Activated CD8-positive, alpha-beta T cell treated with anti-CD3 and anti-CD28 coated beads, Interleukin-2, amount 10 ng/mL, durations not matched to agents 7 days and 5 days (primary cell): ENCODE measurements around the gene FERD3L. TPM values are rescaled to one million over a fixed set of nuclear protein-coding genes. Genes with fewer than 3 reads are reported as not detected.

ENCODE experiments used
- ATAC-seq: fragments of 150-1000 bp; cut with Tn5 transposase; one replicate; pipeline ENCODE4 v1.10.0; 2021; ENCODE audit warnings: moderate library complexity
- CTCF ChIA-PET: fragments of 350-600 bp; sonication (Branson Sonifier 250); formaldehyde crosslinking; loops from one replicate; lab custom pipeline; 2021; ENCODE audit warnings: antibody characterized with exemption; lab: Charles Lee
- POLR2A ChIA-PET: fragments of 350-600 bp; sonication (Branson Sonifier 250); formaldehyde crosslinking; loops from one replicate; lab custom pipeline; 2021; ENCODE audit warnings: antibody characterized with exemption; lab: Charles Lee
- DNase-seq: peaks from one replicate; pipeline ENCODE4 v3.0.0-alpha.2; 2020
- H3K27ac Mint-ChIP-seq: one replicate; pipeline ENCODE4 v1.8.0; 2021; ENCODE audit warnings: mild to moderate bottlenecking, mixed read lengths
- H3K27me3 Mint-ChIP-seq: one replicate; pipeline ENCODE4 v1.8.0; 2021; ENCODE audit warnings: low read depth, mixed read lengths
- H3K36me3 Mint-ChIP-seq: one replicate; pipeline ENCODE4 v1.8.0; 2021; ENCODE audit warnings: low read depth, mixed read lengths
- H3K4me1 Mint-ChIP-seq: one replicate; pipeline ENCODE4 v1.8.0; 2021; ENCODE audit warnings: low read depth, mixed read lengths
- H3K4me3 Mint-ChIP-seq: one replicate; pipeline ENCODE4 v1.8.0; 2021; ENCODE audit warnings: mild to moderate bottlenecking, mixed read lengths
- H3K9me3 Mint-ChIP-seq: one replicate; pipeline ENCODE4 v1.8.0; 2022; ENCODE audit warnings: mixed read lengths; ENCODE audit not compliant: insufficient read depth
- total RNA-seq, 2 experiments: library from RNA; stranded (reverse); gene quantifications; one replicate each; pipeline ENCODE4 v1.2.3, GENCODE V29; 2021

Gene FERD3L
- total RNA-seq, 2 experiments from 2014 or later: not detected

- CTCF ChIA-PET: no interaction called here
- POLR2A ChIA-PET: no interaction called here
- no peak for DNase-seq
- Mint-ChIP-seq H3K4me1 (no peaks in the 10 kb centered on the region), H3K9me3 (no peaks in the 10 kb centered on the region), H3K36me3 (no peaks in the 10 kb centered on the region), H3K27me3 (no peaks in the 10 kb centered on the region), H3K27ac (no peak overlapping the region), H3K4me3 (no peak overlapping the region)
- ATAC-seq: no peak
Measured at GRCh38 chr7:19133886-19134285, 11.3 kb downstream of the FERD3L start.

- POLR2A ChIA-PET: no interaction called here
Measured at GRCh38 chr7:19133390-19133789, 11.8 kb downstream of the FERD3L start.

GRCh38 chr7:19128856-19129255 is 16.4 kb downstream of the FERD3L start:
- no peaks in the 10 kb centered on the region for H3K4me1 Mint-ChIP-seq
- no peaks in the 10 kb centered on the region for H3K36me3 Mint-ChIP-seq
- H3K9me3 Mint-ChIP-seq: no peaks in the 10 kb centered on the region
- CTCF ChIA-PET: no interaction called here
- POLR2A ChIA-PET: no interaction called here
- ATAC-seq: no peak
- H3K27ac Mint-ChIP-seq: no peak overlapping the region
- no peak overlapping the region for H3K4me3 Mint-ChIP-seq
- H3K27me3 Mint-ChIP-seq: no peaks in the 10 kb centered on the region
- DNase-seq: no peak

More at GRCh38 chr7:19133390-19133789, 11.8 kb downstream of the FERD3L start:
- ATAC-seq: no peak
- Mint-ChIP-seq H3K4me1 (no peaks in the 10 kb centered on the region), H3K36me3 (no peaks in the 10 kb centered on the region), H3K4me3 (no peak overlapping the region), H3K27ac (no peak overlapping the region), H3K27me3 (no peaks in the 10 kb centered on the region), H3K9me3 (no peaks in the 10 kb centered on the region)
- CTCF ChIA-PET: no interaction called here
- no peak for DNase-seq

GRCh38 chr7:19121977-19122588 is 23.1 kb downstream of the FERD3L start:
- ChIA-PET POLR2A (interaction anchor here (0.7 kb wide), 1 partner anchor 15 kb away, joined by 3 read pairs; no protein-coding TSS in a partner anchor), CTCF (no interaction called here)

GRCh38 chr7:19119870-19120486 is 25.2 kb downstream of the FERD3L start:
- ChIA-PET POLR2A (no interaction called here), CTCF (no interaction called here)
- Mint-ChIP-seq H3K4me1 (peaks cover 5% of the 10 kb centered on the region), H3K9me3 (no peaks in the 10 kb centered on the region), H3K27me3 (peaks cover 43% of the 10 kb centered on the region), H3K27ac (no peak overlapping the region), H3K4me3 (no peak overlapping the region), H3K36me3 (no peaks in the 10 kb centered on the region)
- DNase-seq (no peak), ATAC-seq (no peak)

More at GRCh38 chr7:19121977-19122588, 23.1 kb downstream of the FERD3L start:
- Mint-ChIP-seq H3K9me3 (no peaks in the 10 kb centered on the region), H3K27ac (no peak overlapping the region), H3K27me3 (peaks cover 33% of the 10 kb centered on the region), H3K36me3 (no peaks in the 10 kb centered on the region), H3K4me1 (no peaks in the 10 kb centered on the region), H3K4me3 (no peak overlapping the region)
- DNase-seq (no peak), ATAC-seq (no peak)

GRCh38 chr7:19119372-19119771 is 25.8 kb downstream of the FERD3L start:
- Mint-ChIP-seq H3K4me1 (peaks cover 5% of the 10 kb centered on the region), H3K4me3 (no peak overlapping the region), H3K36me3 (no peaks in the 10 kb centered on the region), H3K9me3 (no peaks in the 10 kb centered on the region), H3K27me3 (peaks cover 45% of the 10 kb centered on the region), H3K27ac (no peak overlapping the region)
- ATAC-seq (no peak), DNase-seq (no peak)
- ChIA-PET CTCF (no interaction called here), POLR2A (no interaction called here)

GRCh38 chr7:19118636-19119371 is 26.4 kb downstream of the FERD3L start:
- peaks cover 5% of the 10 kb centered on the region for H3K4me1 Mint-ChIP-seq
- ATAC-seq: no peak
- DNase-seq: no peak
- H3K4me3 Mint-ChIP-seq: no peak overlapping the region
- H3K9me3 Mint-ChIP-seq: no peaks in the 10 kb centered on the region
- ChIA-PET POLR2A (no interaction called here), CTCF (no interaction called here)
- no peaks in the 10 kb centered on the region for H3K36me3 Mint-ChIP-seq
- H3K27ac Mint-ChIP-seq: no peak overlapping the region
- H3K27me3 Mint-ChIP-seq: peaks cover 50% of the 10 kb centered on the region

GRCh38 chr7:19117870-19118608 is 27.2 kb downstream of the FERD3L start:
- no peak overlapping the region for H3K4me3 Mint-ChIP-seq
- no peaks in the 10 kb centered on the region for H3K9me3 Mint-ChIP-seq
- ChIA-PET CTCF (no interaction called here), POLR2A (no interaction called here)
- ATAC-seq (no peak), DNase-seq (no peak)
- H3K27me3 Mint-ChIP-seq: peaks cover 49% of the 10 kb centered on the region
- no peak overlapping the region for H3K27ac Mint-ChIP-seq
- peaks cover 5% of the 10 kb centered on the region for H3K4me1 Mint-ChIP-seq
- H3K36me3 Mint-ChIP-seq: no peaks in the 10 kb centered on the region

GRCh38 chr7:19117091-19117869 is 27.9 kb downstream of the FERD3L start, which contains the start of gene TWIST1:
TSS of gene TWIST1 (minus strand) at chr7:19117636. CDS start at chr7:19117321, 315 bp downstream.
- peak within 1 kb of the TSS; percentile 38 for H3K4me3 Mint-ChIP-seq
- POLR2A ChIA-PET: no interaction called here
- H3K36me3 Mint-ChIP-seq: no peaks in the 10 kb centered on the region
- peaks cover 54% of the 10 kb centered on the region for H3K27me3 Mint-ChIP-seq
- H3K9me3 Mint-ChIP-seq: no peaks in the 10 kb centered on the region
- no peak within 1 kb of the TSS for H3K27ac Mint-ChIP-seq
- ATAC-seq (peak; percentile 36), DNase-seq (no peak)
- peaks cover 5% of the 10 kb centered on the region for H3K4me1 Mint-ChIP-seq
- CTCF ChIA-PET: no interaction called here

GRCh38 chr7:19116121-19117090 is 28.8 kb downstream of the FERD3L start:
- DNase-seq (no peak), ATAC-seq (peak; percentile 39)
- CTCF ChIA-PET: no interaction called here
- Mint-ChIP-seq H3K4me3 (peak overlapping the region; percentile 7), H3K4me1 (peaks cover 5% of the 10 kb centered on the region), H3K27me3 (peaks cover 61% of the 10 kb centered on the region), H3K9me3 (no peaks in the 10 kb centered on the region), H3K27ac (no peak overlapping the region), H3K36me3 (no peaks in the 10 kb centered on the region)
- POLR2A ChIA-PET: no interaction called here
